ENCODE results near the gene GPR135. TPM values are rescaled to one million over a fixed set of nuclear protein-coding genes. Genes with fewer than 3 reads are reported as not detected.

The GPR135 gene
- polyA plus RNA-seq, 1 donor (not counting 4 experiments of a cell fraction or from before 2014, with no cell fraction given) = 0.90 TPM

- FAIRE-seq (no peak), DNase-seq (ENCODE audit: low read depth, low spot score) (no peak)
- dilution Hi-C loops (cut with MboI; ENCODE audit: extremely low pct_ligation_motif_present, low sequenced_read_pairs) = no loop called here
- Histone ChIP-seq H3K36me3 (ENCODE audit: control insufficient read depth in 2 of 2, extremely low read depth in 1 of 2, insufficient read depth in 2 of 2, low read length in 2 of 2) (no peaks in the 10 kb centered on the region), H3K79me2 (ENCODE audit: control insufficient read depth, insufficient read depth, low read length) (no peaks in the 10 kb centered on the region), H4K20me1 (ENCODE audit: control insufficient read depth, extremely low read depth, insufficient read depth, low read length) (no peaks in the 10 kb centered on the region), H3K27ac (ENCODE audit: control insufficient read depth, insufficient read depth, low read length) (no peak overlapping the region), H3K4me2 (ENCODE audit: control insufficient read depth, extremely low read depth, insufficient read depth, low read depth, low read length) (no peak overlapping the region), H3K27me3 (ENCODE audit: control insufficient read depth, extremely low read depth, insufficient read depth, low read length) (no peaks in the 10 kb centered on the region), H3K9ac (ENCODE audit: control insufficient read depth, extremely low read depth, insufficient read depth, low read length) (no peak overlapping the region), H3K9me3 (ENCODE audit: control insufficient read depth, low read depth, low read length) (no peaks in the 10 kb centered on the region), H2AFZ (ENCODE audit: control insufficient read depth, low read length) (no peak overlapping the region), H3K4me1 (ENCODE audit: control insufficient read depth, extremely low read depth, insufficient read depth, low read length) (peaks cover 7% of the 10 kb centered on the region), H3K9me1 (ENCODE audit: control insufficient read depth, extremely low read depth, insufficient read depth, low read length) (no peaks in the 10 kb centered on the region), H3K4me3 (ENCODE audit: control insufficient read depth in 2 of 3, extremely low read depth in 1 of 3, insufficient read depth in 2 of 3, low read depth in 1 of 3, low read length in 3 of 3) (no peak overlapping the region)
- TF ChIP-seq EZH2 (IDR thresholded peaks at IDR 0.05; ENCODE audit: low read length) = no peak
- TF ChIP-seq, protein P1, sequence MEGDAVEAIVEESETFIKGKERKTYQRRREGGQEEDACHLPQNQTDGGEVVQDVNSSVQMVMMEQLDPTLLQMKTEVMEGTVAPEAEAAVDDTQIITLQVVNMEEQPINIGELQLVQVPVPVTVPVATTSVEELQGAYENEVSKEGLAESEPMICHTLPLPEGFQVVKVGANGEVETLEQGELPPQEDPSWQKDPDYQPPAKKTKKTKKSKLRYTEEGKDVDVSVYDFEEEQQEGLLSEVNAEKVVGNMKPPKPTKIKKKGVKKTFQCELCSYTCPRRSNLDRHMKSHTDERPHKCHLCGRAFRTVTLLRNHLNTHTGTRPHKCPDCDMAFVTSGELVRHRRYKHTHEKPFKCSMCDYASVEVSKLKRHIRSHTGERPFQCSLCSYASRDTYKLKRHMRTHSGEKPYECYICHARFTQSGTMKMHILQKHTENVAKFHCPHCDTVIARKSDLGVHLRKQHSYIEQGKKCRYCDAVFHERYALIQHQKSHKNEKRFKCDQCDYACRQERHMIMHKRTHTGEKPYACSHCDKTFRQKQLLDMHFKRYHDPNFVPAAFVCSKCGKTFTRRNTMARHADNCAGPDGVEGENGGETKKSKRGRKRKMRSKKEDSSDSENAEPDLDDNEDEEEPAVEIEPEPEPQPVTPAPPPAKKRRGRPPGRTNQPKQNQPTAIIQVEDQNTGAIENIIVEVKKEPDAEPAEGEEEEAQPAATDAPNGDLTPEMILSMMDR (optimal IDR thresholded peaks at IDR 0.05 in 1 of 3, IDR thresholded peaks at IDR 0.05 in 1 of 3, conservative IDR thresholded peaks at IDR 0.05 in 1 of 3; ENCODE audit: extremely low read depth in 1 of 3, insufficient read depth in 2 of 3, low read length in 3 of 3) = peak in 2 of 3 experiments; percentile 13 to 18
These were observed 39.8 kb downstream of the GPR135 start for GRCh38 chr14:59425322-59425935.

DNA sequence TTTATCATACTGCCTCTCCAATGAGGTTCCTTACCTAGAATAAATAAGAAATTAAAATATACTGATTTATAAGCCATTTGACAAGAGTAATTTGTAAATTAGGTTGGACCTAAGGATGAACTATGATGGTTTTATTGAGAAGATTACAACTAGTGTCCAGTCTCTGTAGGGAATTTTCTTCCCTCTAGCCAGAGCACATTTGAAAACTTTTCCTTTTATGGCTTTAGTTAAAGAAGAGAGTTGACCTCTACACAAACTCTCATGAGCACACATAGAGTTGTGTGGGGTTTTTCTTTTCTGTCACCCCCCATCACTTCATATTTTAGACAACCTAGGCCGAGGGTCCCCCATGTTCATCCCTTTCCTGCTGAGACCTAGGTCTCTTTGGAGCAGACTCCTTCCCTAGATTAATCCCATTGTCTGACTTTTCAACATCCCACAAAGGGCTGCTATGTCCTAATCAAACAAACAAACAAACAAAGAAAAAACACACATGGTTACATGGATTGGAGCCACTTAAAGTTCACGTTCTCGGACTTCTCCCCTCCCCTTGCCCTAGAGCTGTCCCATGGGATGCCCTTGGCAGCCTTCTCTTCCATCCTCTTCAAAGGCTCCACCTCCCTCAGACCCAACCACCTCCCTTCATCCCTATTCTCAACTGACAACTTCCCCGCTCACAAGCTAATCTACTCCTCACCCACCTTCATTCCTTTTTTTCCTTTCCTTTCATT, 40.7 kb downstream of the GPR135 start:
- FAIRE-seq = no peak
- Histone ChIP-seq H3K4me1 (ENCODE audit: control insufficient read depth, extremely low read depth, insufficient read depth, low read length) (peaks cover 7% of the 10 kb centered on the region), H3K27me3 (ENCODE audit: control insufficient read depth, extremely low read depth, insufficient read depth, low read length) (no peaks in the 10 kb centered on the region), H3K4me2 (ENCODE audit: control insufficient read depth, extremely low read depth, insufficient read depth, low read depth, low read length) (no peak overlapping the region), H3K27ac (ENCODE audit: control insufficient read depth, insufficient read depth, low read length) (no peak overlapping the region), H3K9ac (ENCODE audit: control insufficient read depth, extremely low read depth, insufficient read depth, low read length) (no peak overlapping the region), H3K4me3 (ENCODE audit: control insufficient read depth in 2 of 3, extremely low read depth in 1 of 3, insufficient read depth in 2 of 3, low read depth in 1 of 3, low read length in 3 of 3) (no peak overlapping the region), H3K9me3 (ENCODE audit: control insufficient read depth, low read depth, low read length) (no peaks in the 10 kb centered on the region), H3K9me1 (ENCODE audit: control insufficient read depth, extremely low read depth, insufficient read depth, low read length) (no peaks in the 10 kb centered on the region), H3K79me2 (ENCODE audit: control insufficient read depth, insufficient read depth, low read length) (no peaks in the 10 kb centered on the region), H4K20me1 (ENCODE audit: control insufficient read depth, extremely low read depth, insufficient read depth, low read length) (no peaks in the 10 kb centered on the region), H3K36me3 (ENCODE audit: control insufficient read depth in 2 of 2, extremely low read depth in 1 of 2, insufficient read depth in 2 of 2, low read length in 2 of 2) (no peaks in the 10 kb centered on the region), H2AFZ (ENCODE audit: control insufficient read depth, low read length) (no peak overlapping the region)
- TF ChIP-seq, protein P1 (optimal IDR thresholded peaks at IDR 0.05 in 1 of 3, IDR thresholded peaks at IDR 0.05 in 1 of 3, conservative IDR thresholded peaks at IDR 0.05 in 1 of 3; ENCODE audit: extremely low read depth in 1 of 3, insufficient read depth in 2 of 3, low read length in 3 of 3) = no peak
- TF ChIP-seq EZH2 (IDR thresholded peaks at IDR 0.05; ENCODE audit: low read length) = no peak
- dilution Hi-C loops (cut with MboI; ENCODE audit: extremely low pct_ligation_motif_present, low sequenced_read_pairs) = no loop called here
- DNase-seq (ENCODE audit: low read depth, low spot score) = no peak
